GM18861 (cell line): Measurements from ENCODE around the gene OSBPL1A.

ENCODE experiments used
- ATAC-seq: cut with Tn5 transposase; IDR thresholded peaks from one replicate; pipeline ENCODE4 v1.9.1; 2021; ENCODE audit not compliant: unreplicated experiment

OSBPL1A gene

DNA sequence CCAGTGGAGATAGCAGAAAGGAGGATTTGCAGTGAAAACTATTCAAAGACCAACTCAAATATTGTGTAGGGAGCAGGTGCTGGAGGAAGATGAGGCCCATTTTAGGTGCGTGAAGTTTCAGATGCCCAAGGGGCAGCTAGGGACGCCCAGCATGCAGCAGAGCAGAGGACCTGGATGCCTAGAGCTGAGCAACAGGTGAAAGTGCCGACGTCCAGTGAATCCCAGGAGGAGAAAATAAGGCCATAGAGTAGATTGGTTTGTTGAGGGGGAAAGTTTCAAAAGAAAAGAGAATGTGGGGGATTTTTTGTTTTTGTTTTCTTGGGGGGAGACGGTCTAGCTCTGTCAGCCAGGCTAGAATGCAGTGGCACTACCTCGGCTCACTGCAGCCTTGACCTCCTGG, 53.1 kb downstream of the OSBPL1A start:
- ATAC-seq = no peak

DNA sequence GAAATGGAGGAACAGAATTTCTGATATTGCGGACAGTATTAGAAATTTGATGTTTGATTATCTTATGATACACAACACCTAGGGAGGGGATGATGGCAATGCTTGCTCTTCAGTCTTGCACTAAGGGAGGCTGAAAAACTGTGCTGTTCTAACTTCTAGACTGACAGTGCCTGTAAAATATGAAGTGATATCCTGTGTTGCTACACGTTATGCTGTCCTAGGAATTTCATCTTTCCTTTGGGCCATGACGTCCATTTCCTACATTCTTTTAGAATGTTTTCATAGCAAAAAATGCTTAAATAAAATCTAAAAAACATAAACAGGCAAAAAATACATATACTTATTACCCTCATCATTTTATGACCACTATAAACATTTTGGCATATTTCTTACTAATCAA, 55.3 kb downstream of the OSBPL1A start:
- ATAC-seq = no peak

- ATAC-seq = no peak
Measured at GRCh38 chr18:24341361-24341760, 56.3 kb downstream of the OSBPL1A start.

GRCh38 chr18:24333084-24333483, 64.5 kb downstream of the OSBPL1A start:
- ATAC-seq = no peak

DNA sequence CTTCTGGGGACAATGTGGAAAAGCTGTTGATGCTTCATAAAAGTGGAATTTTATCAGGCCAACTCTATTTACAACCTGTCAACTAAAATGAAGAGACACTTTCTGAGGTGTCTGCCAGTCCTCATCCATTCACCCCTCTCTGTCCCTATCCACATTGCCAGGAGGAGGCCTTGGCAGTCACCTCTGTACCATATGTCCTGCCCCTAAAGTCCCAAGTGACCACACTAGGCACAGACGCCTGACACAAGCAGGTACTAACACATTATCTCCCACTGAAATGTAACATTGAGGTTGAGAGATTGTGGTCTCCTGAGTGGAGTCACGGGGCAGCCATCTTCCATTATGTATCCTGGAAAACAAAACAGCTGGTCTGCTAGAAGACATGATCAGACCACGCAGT, 71.4 kb downstream of the OSBPL1A start:
- no peak for ATAC-seq

DNA sequence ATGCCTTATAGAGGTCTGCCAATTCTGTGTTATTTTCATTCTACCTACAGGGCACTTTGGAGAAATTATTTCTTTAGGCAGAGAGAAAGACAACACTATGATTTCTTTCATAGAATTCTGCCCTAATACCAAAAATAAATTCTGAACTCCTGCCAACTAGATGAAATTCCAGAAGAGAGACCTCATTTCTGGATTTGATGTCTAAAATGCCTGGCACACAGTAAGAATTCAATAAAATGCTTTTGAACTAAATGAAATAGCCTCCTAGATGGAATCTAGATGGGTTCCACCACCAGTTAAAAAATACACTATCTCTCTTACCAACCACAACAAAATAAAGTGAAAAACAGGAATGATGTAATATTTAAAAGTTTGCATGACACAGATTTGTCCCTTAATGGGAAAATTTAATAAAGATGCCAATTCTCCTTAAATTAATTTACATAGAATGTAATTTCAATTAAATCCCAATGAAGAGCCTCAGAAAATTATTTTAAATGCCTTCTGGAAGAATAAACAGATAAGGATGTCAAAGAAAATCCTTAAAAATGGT, 75.0 kb downstream of the OSBPL1A start:
- no peak for ATAC-seq

DNA sequence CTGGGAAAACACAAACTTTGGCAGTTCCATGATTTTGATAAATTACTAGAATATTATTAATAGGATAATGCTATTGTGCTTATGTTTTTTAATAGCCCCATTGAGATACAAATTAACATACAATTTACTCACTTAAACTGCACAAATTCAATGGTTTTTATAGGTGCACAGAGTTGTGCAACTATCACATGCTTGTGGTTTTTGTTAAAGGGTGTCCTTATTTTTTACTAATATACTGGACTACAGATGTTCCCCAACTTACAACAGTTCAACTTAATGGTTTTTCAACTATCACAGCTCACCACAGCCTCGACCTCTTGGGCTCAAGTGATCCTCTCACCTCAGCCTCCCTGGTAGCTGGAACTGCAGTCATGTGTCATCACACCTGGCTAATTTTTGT, 76.6 kb downstream of the OSBPL1A start:
- no peak for ATAC-seq

- ATAC-seq = no peak
Measured at GRCh38 chr18:24319757-24320156, 77.9 kb downstream of the OSBPL1A start.

DNA sequence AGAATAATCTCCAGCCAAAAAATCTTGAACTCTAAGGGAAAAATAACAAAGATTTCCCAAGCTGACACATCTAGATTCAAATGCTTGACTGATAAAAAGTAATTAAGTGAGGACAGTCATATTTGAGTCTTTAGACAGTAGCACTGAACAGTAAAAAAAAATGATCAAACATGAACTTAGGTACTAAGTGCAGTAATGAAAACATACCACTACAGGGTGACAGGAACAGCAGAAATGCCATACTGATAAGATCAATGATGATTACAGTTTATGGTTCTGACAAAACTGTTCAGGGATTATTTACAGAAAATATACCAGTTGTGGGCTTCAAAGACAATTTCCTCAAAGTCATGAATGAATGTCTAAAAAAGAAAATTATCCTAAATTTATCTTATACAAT, 80.3 kb downstream of the OSBPL1A start:
- ATAC-seq = no peak

- no peak for ATAC-seq
Measured at GRCh38 chr18:24315170-24315569, 82.5 kb downstream of the OSBPL1A start.

GRCh38 chr18:24306201-24306600, 91.4 kb downstream of the OSBPL1A start:
- ATAC-seq = no peak

GRCh38 chr18:24300703-24301102, 96.9 kb downstream of the OSBPL1A start:
- no peak for ATAC-seq

GRCh38 chr18:24296276-24296675, 101.3 kb downstream of the OSBPL1A start:
- ATAC-seq = no peak

DNA sequence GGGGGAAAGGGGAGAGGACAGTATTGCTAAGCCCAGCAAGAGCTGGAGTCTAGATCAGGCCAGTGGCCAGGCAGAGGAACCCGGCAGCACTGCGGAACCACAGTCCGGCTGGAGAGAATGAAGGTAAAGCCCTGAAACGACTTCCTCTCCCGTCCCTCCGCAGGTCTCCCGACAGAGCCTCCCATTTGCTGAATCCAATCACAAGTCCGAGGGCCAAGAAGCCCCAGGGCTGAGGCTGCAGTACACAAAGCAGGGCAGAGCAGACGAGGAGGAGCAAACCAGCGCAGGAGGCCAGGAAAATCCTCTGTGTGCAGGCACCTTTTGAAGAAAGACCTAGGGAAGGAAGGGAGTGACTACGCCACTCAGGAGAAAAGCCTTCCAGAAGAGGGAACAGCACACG, 104.4 kb downstream of the OSBPL1A start:
- ATAC-seq = no peak

GRCh38 chr18:24278591-24278990, 119.0 kb downstream of the OSBPL1A start:
- ATAC-seq = no peak

DNA sequence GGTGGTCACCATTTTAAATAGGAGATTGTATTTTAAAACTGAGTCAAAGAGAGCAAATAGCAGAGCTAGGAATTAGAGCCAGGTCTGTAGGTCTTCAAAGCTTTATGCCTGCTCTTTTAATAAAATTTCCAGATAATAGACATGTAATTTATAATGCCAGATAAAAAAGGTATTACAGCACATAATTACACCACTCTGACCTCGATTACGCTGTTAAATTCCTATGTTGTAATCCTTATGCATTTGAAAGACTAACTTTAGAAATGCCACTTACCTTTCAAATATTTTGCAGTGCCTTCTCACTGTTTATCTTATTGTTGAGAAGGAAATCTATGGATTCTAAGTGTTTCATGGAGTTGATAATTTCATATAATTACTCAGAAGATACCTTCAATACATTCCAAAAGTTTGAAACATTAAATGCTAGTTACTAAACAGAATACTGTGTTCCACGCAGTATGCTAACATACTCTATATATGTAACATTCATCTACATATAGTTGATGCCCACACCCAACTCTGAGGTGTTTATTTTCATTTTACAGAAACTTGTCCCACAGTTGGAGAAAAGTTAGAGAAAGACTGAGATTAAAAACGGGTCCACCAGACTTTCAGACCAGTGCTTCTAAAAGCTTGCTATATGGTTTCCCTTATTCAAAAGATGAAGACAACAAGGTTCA, 120.0 kb downstream of the OSBPL1A start:
- ATAC-seq = no peak

- no peak for ATAC-seq
Measured at GRCh38 chr18:24276994-24277393, 120.6 kb downstream of the OSBPL1A start.

GRCh38 chr18:24274837-24275236, 122.8 kb downstream of the OSBPL1A start:
- ATAC-seq = no peak

GRCh38 chr18:24273596-24273995, 124.0 kb downstream of the OSBPL1A start:
- ATAC-seq = no peak

DNA sequence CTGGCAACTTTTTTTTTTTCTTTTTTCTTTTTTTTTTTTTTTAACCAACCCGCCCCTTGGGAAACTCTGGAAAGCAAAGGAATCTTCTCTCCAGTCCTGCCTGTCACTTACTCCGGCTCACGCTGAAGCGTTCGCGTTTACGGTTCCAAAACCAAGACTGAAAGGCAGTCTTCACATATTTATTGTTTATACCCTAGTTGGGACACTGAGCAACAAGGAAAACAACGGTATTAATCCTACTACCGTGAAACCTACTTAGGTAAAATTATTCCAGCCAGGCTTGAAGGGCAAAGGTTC, 125.4 kb downstream of the OSBPL1A start:
- ATAC-seq = no peak

DNA sequence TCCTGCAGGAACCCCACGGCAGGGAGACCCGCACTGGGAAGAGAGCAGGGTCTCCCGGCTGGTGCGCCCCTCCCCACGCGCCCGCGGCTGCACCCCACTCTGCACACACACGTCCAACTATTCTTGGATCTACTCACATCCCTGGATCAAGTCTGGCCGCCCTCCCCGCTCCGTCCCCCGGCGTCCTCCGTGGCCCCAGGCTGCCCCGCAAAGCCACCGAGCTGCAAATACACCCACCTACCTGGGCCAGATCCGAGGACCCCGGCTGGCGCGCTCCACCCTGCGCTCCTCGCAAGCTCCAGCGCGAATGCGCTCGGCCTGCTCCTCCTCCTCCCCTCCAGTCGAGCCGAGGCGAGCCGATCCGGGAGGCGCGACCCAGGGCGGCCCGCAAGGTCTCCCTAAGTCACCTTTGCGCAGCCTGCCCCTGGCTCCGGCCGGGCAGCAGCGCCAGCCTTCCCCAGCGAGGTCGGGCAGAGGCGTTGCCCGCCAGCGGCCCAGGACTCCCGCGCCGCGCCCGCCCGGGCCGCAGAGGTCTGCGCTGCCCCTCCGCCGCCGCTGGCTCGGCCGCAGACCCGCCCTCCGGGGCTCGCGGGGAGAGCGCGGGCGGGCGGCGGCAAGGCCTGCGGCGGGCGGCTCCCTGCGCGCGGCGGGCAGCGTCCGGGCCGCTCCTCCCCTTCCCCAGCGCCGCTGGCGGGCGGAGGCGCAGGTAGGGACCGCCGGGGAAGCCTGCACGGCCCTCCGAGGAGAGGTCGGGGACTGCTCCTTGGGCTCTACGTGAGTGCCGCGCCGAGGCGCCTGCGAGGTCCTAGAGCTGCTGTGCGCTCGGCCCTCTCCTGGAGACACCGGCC, 126.0 kb downstream of the OSBPL1A start:
- ATAC-seq = no peak

DNA sequence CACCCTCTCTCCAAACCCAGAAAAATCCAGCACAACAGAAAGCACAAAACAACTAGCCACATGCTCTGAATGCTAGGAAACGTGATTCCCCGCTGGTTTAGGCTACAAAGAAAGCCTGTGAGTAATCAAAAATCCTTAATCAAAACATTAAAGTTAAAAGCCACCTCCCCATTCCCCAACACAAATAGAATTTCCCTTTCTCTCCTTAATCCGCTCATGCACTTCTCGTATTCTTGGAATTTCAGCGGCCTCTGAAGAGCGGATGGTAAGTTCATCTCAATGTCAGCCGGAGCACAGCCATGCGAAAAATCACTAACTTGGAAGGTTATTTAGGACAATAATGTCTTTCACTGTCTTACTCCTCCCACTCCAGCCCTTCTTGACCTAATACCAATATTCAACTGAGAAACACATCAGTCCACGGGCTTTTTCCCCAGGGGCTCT, 126.7 kb downstream of the OSBPL1A start:
- no peak for ATAC-seq
